SK-N-SH (cell line): ENCODE data around the gene FBXO36.

Experiments
- CTCF ChIP-seq: fragments of 200-600 bp; sonication (generic); IDR thresholded peaks from 2 replicates; pipeline ENCODE4 v1.6.1; 2017; ENCODE audit warnings: antibody characterized with exemption, mild to moderate bottlenecking, moderate library complexity
- NFIC ChIP-seq: IDR thresholded peaks from 2 replicates; pipeline ENCODE4 v1.4.0; 2012; ENCODE audit warnings: borderline replicate concordance
- RFX5 ChIP-seq: IDR thresholded peaks from 2 replicates; pipeline ENCODE4 v1.6.1; 2012; ENCODE audit warnings: mild to moderate bottlenecking, improper control_type of control experiment, low read length
- YY1 ChIP-seq: IDR thresholded peaks from 2 replicates; pipeline ENCODE4 v1.4.0; 2012; ENCODE audit warnings: low read depth, mild to moderate bottlenecking

- TF ChIP-seq RFX5 (no peak), CTCF (no peak), YY1 (no peak), NFIC (no peak)
These were observed 86.4 kb downstream of the FBXO36 start for GRCh38 chr2:230008708-230009066.
